Measurements from ENCODE around the gene OR2A1. TPM values are rescaled to one million over a fixed set of nuclear protein-coding genes. Genes with fewer than 3 reads are reported as not detected.
"Not testable (repeated sequence)": the region's sequence is repeated elsewhere in the genome, so short reads cannot be mapped to it uniquely, and the experiment has no call there.

The OR2A1 gene
- polyA plus RNA-seq, 1 donor from 2014 or later: not detected

DNA sequence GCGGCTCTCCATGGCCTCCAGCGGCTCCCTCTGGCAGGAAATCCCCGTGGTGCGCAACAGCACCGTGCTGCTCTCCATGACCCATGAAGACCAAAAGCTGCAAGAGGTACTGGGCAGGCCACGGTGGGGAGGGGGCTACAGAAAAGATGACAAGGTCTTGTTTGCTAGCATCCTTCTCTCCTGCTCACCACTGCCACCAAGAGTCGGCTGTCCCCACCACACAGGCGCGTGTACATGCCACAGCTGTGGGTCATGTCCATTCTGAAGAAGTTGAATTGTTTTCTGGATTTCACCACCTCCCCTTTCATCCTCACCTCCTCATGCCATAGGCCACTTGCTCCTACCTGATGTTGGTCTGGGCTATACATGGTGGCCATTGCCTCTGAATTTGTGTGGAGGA lies 55.0 kb downstream of the OR2A1 start:
- not testable (repeated sequence) for H3K36me3 Mint-ChIP-seq, H3K27me3 Mint-ChIP-seq, H3K4me3 Mint-ChIP-seq, H3K27ac Mint-ChIP-seq, H3K4me1 Mint-ChIP-seq, H3K9me3 Mint-ChIP-seq

DNA sequence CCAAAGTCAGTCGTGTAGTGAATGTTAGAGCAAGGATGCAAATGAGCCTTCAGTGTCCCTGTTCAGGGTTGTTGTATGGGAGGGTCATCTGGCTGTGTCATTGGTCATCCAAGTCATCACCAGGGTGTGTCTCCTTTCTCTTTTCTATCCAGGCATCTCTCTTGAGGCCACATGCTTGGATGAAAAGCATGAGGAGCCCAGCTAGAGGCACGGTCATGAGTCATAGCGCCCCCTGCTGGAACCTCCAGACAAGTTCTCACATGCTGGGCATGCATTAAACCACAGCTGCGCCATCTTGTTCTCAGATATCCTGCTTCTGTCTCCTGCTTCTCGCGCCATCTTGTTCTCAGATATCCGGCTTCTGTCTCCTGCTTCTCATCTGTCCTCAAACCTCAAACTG lies 57.0 kb downstream of the OR2A1 start:
- H3K27me3 Mint-ChIP-seq, H3K36me3 Mint-ChIP-seq, H3K4me3 Mint-ChIP-seq, H3K9me3 Mint-ChIP-seq, H3K4me1 Mint-ChIP-seq, H3K27ac Mint-ChIP-seq: not testable (repeated sequence)

Other genes starting within 250 kb of the OR2A1 start
- gene OR2A25, start 242.6 kb upstream of the OR2A1 start, polyA plus RNA-seq: not detected
- not detected for gene OR2A12, start 226.1 kb upstream of the OR2A1 start, polyA plus RNA-seq
- gene OR2A2, start 202.8 kb upstream of the OR2A1 start, polyA plus RNA-seq: not detected
- not detected for gene OR2A14, start 189.2 kb upstream of the OR2A1 start, polyA plus RNA-seq
- gene CTAGE4, start 129.0 kb upstream of the OR2A1 start, polyA plus RNA-seq: not detected
- gene ARHGEF35, start 116.6 kb upstream of the OR2A1 start, polyA plus RNA-seq: 0.86 TPM
- not detected for gene OR2A42, start 72.8 kb upstream of the OR2A1 start, polyA plus RNA-seq
- 1.1 TPM for gene OR2A7, start 47.6 kb upstream of the OR2A1 start, polyA plus RNA-seq
- 0.33 TPM for gene CTAGE8, start 43.1 kb upstream of the OR2A1 start, polyA plus RNA-seq
- 1.4 TPM for gene ARHGEF5, start 43.0 kb downstream of the OR2A1 start, polyA plus RNA-seq
- not detected for gene NOBOX, start 91.3 kb downstream of the OR2A1 start, polyA plus RNA-seq

Data from IgD-negative memory B cell (primary cell).